NCI-H1105 treated with DMSO at 0.1 percent for 48 hours (cell line): ENCODE results near the gene PATZ1.
A peak's percentile ranks its signal among the peaks of the same experiment; 100 is the strongest.
"Not testable (repeated sequence)": the region's sequence is repeated elsewhere in the genome, so short reads cannot be mapped to it uniquely, and the experiment has no call there.

Experiments used
- DNase-seq: peaks from one replicate; lab custom pipeline; 2025; lab: John Stamatoyannopoulos, UW

PATZ1 gene

GRCh38 chr22:31346255-31346732 is at the start of gene PATZ1:
Gene PATZ1, minus strand, starts transcription at chr22:31346346. Its CDS starts 744 bp downstream, at chr22:31345602.
- peak; percentile 73 for DNase-seq

DNA sequence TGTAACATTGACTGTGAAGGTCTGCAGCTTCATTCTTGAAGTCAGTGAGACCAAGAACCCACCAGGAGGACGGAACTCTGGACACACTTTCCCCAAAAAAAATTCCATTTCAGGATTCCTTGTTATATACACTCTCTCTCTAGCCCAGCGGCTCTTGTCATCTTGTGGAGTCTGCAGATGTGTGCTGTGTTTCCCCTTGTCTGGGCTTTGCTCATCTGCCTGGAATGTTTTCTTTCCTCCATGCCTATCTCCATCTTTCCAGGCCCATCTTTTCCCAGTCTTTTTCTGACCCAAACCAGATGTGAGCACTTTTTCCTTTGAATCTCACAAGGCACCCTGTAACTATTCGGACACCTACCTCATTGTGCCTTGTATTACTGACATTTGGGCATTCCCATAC is 48.2 kb upstream of the PATZ1 start:
- no peak for DNase-seq

DNA sequence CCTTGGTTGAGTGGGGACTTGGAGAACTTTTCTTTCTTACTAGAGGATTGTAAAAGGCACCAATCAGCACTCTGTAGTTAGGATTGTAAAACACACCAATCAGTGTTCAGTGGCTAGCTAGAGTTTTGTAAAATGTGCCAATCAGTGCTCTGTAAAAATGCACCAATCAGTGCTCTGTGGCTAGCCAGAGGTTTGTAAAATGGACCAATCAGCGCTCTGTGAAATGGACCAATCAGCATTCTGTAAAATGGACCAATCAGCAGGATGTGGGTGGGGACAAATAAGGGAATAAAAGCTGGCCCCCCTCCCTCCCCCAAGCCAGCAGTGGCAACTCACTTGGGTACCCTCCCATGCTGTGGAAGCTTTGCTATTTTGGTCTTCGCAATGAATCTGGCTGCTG is 47.7 kb upstream of the PATZ1 start:
- DNase-seq = no peak

GRCh38 chr22:31378651-31379050 is 32.5 kb upstream of the PATZ1 start:
- DNase-seq = not testable (repeated sequence)

DNA sequence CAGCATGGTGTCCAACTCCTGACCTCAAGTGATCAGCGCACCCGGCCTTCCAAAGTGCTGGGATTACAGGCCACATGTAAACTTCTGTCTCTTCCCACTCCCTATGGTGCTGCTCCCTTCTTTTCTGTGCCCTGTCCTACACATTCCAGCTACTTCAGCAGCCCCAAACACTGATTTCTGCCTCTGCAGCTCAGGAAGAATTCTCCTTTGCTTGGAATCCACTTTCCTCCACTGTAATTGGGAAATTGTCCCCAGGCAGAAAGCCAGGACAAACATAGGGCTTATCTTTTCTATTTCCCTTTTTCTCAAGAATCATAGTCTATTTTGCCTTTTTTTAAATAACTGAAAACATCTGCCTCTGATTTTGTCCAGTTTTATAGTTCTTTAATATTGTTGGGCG is 32.0 kb upstream of the PATZ1 start:
- no peak for DNase-seq

DNA sequence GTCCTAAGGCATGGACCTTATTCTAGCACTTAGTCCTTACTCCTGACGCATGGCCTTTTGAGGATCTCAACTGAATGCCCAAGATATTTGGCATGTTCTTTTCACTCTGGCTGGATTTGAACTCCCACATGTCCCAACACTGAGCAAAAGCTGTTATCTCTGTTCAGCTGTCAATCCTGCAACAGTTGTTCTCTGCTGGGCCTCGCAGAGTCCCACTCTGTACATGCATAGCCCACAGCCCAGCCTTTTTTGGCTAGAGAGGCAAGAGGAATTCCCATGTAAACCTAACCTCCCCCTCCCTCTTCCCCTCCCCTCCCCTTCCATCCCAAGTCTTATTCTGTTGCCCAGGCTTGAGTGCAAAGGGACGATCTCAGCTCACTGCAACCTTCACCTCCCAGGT is 31.5 kb upstream of the PATZ1 start:
- no peak for DNase-seq

GRCh38 chr22:31367426-31367825 is 21.3 kb upstream of the PATZ1 start:
- DNase-seq = no peak

DNA sequence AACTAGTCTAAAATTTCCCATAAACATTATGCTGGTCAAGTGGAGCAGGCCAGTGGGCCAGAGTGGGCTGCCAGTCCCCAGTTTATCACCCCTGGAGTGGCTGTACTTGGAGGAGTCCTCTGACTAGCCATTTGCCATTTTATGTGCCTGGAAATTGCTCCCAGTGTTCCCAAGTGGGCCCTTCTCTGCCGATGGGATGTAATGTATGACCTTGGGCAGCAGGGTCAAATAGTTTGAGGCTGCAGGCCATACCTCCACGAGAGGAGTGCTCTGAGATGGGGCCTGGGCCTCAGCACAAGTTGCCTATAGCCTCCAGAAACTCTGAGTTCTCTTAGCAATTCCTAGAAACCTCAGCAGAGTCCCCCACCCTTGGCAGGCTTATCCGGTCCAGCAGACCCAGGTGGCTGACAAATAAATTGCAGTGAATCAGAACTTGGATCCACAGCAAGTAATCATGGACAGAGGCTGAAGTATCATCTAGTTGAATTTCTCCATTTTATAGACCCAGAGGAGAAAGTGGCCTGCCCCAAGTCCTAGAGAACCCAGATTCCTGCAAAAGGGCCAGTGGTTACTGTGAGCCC is 17.8 kb upstream of the PATZ1 start:
- DNase-seq = no peak

GRCh38 chr22:31361743-31362142 is 15.6 kb upstream of the PATZ1 start:
- DNase-seq = no peak

- DNase-seq = no peak
Measured at GRCh38 chr22:31360029-31360428, 13.9 kb upstream of the PATZ1 start.

DNA sequence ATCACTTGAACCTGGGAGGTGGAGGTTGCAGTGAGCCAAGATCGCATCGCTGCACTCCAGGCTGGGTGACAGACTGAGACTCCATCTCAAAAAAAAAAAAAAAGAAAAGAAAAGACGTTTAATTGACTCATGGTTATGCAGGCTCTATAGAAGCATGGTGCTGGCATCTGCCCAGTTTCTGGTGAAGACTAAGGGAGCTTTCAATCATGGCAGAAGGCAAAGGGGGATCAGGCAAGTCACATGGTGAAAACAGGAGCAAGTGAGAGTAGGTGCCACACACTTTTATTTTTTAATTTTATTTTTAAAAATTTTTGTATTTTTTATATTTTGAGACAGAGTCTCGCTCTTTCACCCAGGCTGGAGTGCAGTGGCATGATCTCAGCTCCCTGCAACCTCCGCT is 8.4 kb upstream of the PATZ1 start:
- no peak for DNase-seq

DNA sequence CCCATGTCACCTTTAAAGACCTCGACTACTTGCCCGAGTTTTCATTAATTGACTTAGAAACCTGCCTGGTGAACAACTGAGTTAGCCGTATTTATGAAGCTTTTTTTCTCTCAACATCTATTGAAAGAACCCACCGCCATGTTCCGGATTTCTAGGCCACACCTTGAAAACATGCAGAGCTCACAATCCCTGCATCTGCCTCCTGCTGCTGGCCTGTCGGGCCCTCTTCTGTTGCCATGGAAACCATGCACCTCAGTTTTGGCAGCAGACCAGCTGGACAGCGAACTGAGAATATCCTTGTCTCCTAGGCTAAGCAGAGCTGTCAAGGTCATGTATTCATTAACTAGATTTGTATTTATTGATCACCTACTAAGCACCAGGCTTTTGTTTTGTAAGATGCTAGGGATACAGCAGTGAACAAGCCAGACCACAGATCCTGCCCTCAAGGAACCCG is 4.3 kb upstream of the PATZ1 start:
- DNase-seq = peak; percentile 80

DNA sequence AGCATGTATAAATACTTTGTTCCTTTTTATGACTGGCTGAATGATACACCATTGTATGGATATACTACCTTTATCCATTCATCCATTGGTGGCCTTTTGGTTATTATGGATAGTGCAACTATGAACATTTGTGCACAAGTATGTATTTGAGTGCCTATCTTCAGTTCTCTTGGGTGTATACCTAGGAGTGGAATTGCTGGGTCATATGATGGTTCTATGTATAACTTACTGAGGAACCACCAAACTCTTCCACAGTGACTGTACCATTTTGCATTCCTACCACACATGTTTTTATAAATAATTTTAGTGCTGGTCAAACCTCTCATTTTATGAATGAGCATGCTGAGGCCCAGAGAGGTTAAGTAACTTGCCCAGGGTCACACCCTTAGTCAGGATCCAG is 3.8 kb upstream of the PATZ1 start:
- no peak for DNase-seq

GRCh38 chr22:31348766-31349165 is 2.6 kb upstream of the PATZ1 start:
- no peak for DNase-seq

DNA sequence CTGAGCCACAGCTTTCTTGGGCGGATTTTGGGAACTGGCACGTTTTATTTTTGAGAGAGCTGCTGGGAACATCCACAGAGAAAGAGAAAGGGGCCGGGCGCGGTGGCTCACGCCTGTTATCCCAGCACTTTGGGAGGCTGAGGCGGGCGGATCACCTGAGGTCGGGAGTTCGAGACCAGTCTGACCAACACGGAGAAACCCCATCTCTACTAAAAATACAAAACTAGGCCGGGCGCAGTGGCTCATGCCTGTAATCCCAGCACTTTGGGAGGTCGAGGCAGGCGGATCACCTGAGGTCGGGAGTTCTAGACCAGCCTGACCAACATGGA is 1.8 kb upstream of the PATZ1 start:
- not testable (repeated sequence) for DNase-seq

DNA sequence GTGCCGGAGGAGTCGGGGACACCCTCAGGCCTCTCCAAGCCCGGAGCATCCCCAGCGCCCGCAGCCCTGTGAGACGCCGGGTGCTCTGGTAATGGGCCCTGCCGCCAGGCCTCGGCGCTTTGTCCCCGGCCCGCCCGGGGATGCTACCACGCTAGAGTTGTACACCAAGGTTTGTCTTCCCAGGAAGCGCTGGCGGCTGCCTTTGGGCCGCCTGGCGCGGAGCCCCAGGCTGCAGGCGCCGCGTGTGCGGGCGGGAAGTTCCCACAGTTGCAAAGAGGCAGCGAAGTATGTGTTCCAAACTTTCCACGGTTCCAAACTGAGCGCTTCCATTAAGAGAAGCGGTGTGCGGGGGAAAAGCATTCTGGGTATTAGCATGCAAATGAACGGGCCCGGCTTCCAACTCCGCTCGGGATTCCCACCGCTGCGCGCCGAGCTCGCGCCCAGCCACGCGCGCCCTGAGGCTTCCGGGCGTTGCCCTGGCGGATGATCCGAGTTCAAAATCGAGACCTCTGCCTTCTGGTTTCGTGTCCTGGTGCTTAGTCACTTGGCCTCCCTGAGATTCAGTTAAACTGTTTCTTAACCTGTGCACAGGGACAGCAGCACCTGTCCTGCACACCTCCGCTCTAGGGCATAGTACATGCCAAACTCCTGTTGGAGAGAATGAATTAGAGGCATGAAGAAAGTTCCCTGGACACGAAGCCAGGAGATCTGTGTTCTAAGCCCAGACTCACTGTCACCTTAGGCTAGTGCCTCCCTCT is 1.3 kb upstream of the PATZ1 start:
- peak; percentile 58 for DNase-seq

- DNase-seq = peak; percentile 52
Measured at GRCh38 chr22:31346733-31347250, 646 bp upstream of the PATZ1 start.

DNA sequence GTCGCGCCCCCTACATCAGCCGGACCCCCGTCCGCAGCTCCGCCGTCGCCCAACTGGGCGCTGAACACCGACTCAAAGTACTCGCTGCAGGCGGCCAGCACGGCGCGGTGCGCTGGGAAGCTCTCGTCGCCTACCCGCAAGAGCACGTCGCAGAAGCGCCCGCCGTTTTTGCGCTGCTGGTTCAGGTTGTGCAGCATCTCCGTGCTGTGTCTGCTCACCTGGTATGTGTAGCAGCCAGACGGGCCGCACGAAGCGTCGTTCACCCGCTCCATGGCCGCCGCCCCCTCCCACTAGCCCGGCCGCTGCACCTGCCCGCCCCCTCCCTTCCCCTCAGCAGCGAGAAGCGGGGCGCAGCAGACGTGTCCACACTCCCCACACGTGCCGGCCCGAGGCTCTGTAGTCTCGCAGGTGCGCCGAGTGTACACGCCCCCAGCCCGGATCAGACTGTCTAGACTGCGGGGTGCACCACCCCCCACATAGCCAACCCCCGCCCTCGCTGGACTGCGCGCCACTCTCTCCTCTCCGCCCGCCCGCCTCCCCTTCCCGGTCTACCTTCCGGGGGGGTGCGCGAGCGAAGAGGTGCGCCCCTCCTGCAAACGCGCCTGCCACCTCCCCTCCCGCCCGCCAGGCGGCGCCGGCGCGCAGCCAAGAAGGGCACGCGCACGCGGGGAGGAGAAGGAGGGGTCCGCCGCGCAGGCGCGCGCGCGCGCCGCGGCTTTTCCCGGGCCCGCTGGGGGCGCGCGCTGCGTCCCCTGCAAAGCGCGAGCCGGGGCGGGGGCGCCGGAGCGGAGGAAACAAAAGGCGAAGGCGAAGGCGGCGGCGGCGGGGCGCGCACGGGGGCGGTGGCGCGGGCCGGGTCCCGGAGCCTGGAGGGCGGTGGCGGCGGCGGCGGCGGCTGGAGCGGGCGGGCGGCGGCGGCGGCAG is 553 bp downstream of the PATZ1 start:
- DNase-seq = peak; percentile 86

DNA sequence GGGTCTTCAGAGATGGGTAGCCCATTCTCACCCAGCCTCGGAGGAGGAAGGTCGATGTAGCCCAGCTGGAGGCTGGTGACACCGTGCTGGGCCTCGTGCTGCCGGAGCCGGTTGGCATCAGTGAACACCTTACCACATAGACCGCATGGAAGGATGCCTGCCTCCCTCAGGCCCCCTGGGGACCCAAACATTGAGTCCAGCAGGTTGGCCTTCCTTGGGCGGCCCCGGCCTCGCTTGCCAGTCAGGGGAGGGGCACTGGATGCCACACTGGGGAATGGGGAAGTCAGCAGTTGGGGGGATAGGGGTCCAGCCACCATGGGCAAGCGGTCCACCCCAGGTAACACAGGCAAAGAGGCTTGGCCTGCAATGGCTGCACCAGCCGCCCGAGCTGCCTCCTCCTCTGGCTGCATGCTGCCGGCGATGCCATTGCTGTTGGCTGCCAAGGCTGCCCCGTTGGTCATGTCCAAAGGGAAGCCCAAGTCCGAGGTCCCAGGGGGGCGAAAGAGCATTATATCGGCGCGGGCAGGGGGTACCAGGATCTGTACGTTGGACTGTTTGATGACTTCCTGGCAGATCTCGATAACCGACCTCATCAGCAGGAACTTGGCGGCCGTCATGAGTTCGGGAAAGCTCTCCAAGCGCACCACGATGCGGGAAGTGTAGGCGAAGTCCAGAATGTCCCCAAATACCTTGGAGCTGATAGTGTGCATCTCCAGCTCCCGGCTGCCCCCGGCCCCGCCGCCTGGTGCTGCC is 1.4 kb downstream of the PATZ1 start:
- DNase-seq = peak; percentile 15

DNA sequence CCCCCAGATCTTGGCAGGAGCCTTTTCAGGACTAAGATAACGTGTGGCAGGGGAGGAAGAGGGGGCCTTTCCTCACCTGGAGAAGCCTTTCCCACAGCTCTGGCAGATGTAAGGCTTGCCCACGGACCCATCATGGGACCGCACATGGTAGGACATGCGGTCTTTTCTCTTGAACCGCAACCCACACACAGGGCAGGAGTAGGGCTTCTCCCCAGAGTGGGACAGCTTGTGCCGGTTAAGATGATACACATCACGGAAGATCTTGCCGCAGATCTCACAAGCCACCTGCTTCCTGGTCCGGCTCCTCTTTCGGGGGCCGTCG is 1.9 kb downstream of the PATZ1 start:
- DNase-seq = no peak

DNA sequence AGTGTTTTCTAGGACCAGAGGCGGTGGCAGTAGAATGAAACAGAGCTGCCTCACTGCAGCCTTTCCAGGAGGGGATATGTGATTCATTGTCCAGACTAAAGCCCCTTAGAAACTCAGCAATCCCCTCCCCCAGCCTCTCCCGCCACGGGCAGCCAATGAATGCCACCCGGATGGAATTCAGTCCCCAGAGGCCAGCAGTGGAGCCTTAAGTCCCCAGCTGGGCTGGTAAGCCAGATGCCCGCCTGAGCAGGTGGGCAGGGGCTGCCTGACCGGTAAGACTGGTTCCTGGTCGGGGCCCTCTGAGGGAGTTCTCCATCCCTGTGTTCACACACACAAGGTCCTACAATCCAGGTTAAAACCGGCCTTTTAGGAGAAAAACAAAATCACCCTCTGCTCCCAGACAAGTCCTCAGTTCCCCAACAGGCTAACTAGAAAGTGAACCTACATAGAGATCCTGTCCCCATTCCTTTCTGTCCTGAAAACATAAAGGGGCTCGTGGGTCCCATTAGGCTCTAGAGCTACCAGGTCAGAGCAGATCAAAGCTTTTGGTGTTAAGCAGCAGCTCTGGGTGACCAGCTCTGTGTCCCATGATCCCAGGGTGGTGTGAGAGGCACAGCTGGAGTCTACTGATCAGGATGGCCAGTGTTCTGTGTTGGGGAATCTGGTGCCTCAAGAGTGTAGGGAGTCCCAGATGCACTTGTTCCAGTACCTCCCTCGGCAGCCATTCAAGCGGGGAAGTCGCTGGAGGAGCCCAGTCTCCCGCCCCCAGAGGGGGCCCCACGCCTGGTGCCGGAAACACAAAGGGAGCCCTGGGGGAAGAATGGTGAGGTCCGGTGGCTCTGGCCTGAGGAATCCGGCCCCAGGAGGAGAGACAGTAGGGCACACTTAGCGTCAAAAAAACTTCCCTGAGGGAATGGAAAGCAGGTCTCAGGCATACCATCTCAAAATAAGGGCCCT is 2.6 kb downstream of the PATZ1 start:
- DNase-seq = peak; percentile 84
